LNCaP clone FGC (cell line): Measurements from ENCODE around the gene HSD3B7.

ENCODE experiments used
- DNase-seq: peaks from one replicate; pipeline ENCODE4 v3.0.0-alpha.2; 2011; ENCODE audit warnings: low read depth
- H3K4me3 ChIP-seq: 2 replicates; pipeline ENCODE4 v1.5.1; 2011; ENCODE audit warnings: mild to moderate bottlenecking, low read depth, low read length, control low read depth
- TF ChIP-seq, protein P1 (sequence below): IDR thresholded peaks from 2 replicates; pipeline ENCODE4 v1.5.1; 2012; ENCODE audit warnings: mild to moderate bottlenecking; ENCODE audit not compliant: control insufficient read depth, insufficient read depth; ENCODE audit errors: extremely low read depth

HSD3B7 gene

DNA sequence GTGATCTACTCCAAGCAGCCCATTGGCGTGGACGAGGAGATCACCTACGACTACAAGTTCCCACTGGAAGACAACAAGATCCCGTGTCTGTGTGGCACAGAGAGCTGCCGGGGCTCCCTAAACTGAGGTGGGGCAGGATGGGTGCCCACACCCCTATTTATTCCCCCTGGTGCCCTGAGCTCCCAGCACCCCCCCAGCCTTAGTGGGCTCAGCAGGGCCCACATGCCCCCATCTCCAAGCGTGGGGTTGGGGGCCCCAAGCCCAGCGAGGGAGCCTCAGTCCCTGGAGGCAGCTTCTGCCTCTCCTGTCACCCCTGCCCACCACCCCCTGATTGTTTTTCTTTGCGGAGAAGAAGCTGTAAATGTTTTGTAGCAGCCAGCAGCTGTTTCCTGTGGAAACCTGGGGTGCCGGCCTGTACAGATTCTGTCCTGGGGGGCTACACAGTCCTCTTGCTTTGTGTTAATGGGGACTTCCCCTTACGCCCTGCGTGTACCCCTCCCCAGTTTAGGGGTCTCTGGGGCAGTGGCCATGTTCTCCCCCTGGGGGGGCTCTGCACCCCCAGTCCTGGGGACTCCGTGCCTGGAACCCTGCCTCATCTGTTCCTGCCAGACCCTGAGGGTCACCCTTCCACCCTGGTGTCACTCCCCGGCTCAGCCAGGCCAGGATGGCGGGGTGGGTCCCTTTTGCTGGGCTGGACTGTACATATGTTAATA lies 953 bp upstream of the HSD3B7 start:
- TF ChIP-seq, protein P1, sequence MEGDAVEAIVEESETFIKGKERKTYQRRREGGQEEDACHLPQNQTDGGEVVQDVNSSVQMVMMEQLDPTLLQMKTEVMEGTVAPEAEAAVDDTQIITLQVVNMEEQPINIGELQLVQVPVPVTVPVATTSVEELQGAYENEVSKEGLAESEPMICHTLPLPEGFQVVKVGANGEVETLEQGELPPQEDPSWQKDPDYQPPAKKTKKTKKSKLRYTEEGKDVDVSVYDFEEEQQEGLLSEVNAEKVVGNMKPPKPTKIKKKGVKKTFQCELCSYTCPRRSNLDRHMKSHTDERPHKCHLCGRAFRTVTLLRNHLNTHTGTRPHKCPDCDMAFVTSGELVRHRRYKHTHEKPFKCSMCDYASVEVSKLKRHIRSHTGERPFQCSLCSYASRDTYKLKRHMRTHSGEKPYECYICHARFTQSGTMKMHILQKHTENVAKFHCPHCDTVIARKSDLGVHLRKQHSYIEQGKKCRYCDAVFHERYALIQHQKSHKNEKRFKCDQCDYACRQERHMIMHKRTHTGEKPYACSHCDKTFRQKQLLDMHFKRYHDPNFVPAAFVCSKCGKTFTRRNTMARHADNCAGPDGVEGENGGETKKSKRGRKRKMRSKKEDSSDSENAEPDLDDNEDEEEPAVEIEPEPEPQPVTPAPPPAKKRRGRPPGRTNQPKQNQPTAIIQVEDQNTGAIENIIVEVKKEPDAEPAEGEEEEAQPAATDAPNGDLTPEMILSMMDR, result no peak
- DNase-seq, result no peak
- H3K4me3 ChIP-seq, result no peak overlapping the region

GRCh38 chr16:30985401-30986128 lies 558 bp downstream of the HSD3B7 start:
- peak overlapping the region; percentile 60 for H3K4me3 ChIP-seq
- peak; percentile 68 for DNase-seq
- TF ChIP-seq, protein P1, result peak; percentile 81

- peak overlapping the region; percentile 60 for H3K4me3 ChIP-seq
- TF ChIP-seq, protein P1, result no peak
These were observed 1.4 kb downstream of the HSD3B7 start for GRCh38 chr16:30986129-30986991.

DNA sequence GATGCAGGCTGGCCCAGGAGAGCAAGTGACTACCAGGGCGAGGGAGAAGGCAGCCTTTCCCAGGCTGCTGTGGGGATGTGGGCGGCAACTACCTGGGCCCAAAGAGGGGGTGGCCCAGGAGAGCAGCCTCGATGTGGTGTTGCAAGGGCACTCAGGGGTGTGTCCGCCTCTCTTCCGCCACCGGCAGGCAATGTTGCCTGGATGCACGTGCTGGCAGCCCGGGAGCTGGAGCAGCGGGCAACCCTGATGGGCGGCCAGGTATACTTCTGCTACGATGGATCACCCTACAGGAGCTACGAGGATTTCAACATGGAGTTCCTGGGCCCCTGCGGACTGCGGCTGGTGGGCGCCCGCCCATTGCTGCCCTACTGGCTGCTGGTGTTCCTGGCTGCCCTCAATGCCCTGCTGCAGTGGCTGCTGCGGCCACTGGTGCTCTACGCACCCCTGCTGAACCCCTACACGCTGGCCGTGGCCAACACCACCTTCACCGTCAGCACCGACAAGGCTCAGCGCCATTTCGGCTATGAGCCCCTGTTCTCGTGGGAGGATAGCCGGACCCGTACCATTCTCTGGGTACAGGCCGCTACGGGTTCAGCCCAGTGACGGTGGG lies 2.7 kb downstream of the HSD3B7 start:
- TF ChIP-seq, protein P1, result no peak
- no peak overlapping the region for H3K4me3 ChIP-seq

More at GRCh38 chr16:30986129-30986991, 1.4 kb downstream of the HSD3B7 start:
- DNase-seq, result no peak

GRCh38 chr16:30989469-30990047 lies 4.6 kb downstream of the HSD3B7 start:
- no peak overlapping the region for H3K4me3 ChIP-seq
- TF ChIP-seq, protein P1, result no peak
- no peak for DNase-seq

More for the DNA sequence above, 2.7 kb downstream of the HSD3B7 start:
- DNase-seq, result no peak

DNA sequence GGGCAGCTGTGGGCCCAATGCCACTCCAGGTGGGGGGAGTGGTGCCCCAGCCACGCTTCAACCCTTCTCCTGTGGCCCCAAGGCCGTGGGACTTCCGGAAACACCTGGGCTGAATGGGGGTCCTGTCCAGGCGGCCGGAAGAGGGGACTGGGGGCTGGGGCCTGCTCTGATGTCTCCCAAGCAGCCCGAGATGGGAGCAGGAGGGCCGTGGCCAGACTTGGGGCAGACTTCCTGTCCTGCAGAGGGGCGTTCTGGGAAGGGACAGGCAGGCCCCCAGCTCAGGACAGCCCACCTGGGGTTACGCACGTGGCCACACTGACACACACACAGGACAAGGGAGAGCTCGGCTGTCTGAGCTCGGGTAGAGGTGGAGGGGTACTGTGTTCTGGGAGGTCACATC lies 5.1 kb downstream of the HSD3B7 start:
- no peak overlapping the region for H3K4me3 ChIP-seq
- TF ChIP-seq, protein P1, result no peak
- no peak for DNase-seq
